HEK293 (cell line): ENCODE data around the gene PITPNM1.

Experiments
- MEIS1 ChIP-seq: sonication (generic); formaldehyde crosslinking; IDR thresholded peaks from 2 replicates; pipeline ENCODE4 v1.8.1; 2022; ENCODE audit warnings: missing genetic modification reagents, mild to moderate bottlenecking, borderline replicate concordance
- TF ChIP-seq, protein P1 (sequence below): fragments of 450-650 bp; formaldehyde crosslinking; IDR thresholded peaks from 2 replicates; pipeline ENCODE4 v1.5.1; 2016; ENCODE audit warnings: missing biosample characterization, missing genetic modification characterization
- TF ChIP-seq, protein P2 (sequence below): fragments of 450-650 bp; formaldehyde crosslinking; conservative IDR thresholded peaks from 2 replicates; pipeline ENCODE4 v1.5.1; 2016; ENCODE audit warnings: low read depth, missing biosample characterization, missing genetic modification characterization

DNA sequence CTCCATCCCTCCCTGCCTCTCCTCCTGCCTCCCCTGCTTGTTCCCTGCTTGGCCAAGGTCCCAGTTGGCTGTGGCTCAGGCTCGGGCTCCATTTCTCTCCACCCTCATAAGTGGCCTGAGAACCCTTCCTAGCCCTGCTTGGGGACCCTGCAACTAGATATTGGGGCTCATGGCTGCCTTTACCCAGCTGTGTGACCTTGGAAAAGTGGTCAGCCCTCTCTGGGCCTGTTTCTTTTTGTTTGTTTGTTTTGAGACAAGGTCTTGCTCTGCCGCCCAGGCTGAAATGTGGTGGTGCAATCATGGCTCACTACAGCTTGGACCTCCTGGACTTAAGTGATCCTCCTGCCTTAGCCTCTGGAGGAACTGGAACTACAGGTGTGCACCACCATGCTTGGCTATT lies 38.4 kb upstream of the PITPNM1 start:
- TF ChIP-seq MEIS1 (CRISPR knock-in tag) = no peak
- TF ChIP-seq, protein P1, sequence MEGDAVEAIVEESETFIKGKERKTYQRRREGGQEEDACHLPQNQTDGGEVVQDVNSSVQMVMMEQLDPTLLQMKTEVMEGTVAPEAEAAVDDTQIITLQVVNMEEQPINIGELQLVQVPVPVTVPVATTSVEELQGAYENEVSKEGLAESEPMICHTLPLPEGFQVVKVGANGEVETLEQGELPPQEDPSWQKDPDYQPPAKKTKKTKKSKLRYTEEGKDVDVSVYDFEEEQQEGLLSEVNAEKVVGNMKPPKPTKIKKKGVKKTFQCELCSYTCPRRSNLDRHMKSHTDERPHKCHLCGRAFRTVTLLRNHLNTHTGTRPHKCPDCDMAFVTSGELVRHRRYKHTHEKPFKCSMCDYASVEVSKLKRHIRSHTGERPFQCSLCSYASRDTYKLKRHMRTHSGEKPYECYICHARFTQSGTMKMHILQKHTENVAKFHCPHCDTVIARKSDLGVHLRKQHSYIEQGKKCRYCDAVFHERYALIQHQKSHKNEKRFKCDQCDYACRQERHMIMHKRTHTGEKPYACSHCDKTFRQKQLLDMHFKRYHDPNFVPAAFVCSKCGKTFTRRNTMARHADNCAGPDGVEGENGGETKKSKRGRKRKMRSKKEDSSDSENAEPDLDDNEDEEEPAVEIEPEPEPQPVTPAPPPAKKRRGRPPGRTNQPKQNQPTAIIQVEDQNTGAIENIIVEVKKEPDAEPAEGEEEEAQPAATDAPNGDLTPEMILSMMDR (tag by site-specific recombination) = no peak
- TF ChIP-seq, protein P2, sequence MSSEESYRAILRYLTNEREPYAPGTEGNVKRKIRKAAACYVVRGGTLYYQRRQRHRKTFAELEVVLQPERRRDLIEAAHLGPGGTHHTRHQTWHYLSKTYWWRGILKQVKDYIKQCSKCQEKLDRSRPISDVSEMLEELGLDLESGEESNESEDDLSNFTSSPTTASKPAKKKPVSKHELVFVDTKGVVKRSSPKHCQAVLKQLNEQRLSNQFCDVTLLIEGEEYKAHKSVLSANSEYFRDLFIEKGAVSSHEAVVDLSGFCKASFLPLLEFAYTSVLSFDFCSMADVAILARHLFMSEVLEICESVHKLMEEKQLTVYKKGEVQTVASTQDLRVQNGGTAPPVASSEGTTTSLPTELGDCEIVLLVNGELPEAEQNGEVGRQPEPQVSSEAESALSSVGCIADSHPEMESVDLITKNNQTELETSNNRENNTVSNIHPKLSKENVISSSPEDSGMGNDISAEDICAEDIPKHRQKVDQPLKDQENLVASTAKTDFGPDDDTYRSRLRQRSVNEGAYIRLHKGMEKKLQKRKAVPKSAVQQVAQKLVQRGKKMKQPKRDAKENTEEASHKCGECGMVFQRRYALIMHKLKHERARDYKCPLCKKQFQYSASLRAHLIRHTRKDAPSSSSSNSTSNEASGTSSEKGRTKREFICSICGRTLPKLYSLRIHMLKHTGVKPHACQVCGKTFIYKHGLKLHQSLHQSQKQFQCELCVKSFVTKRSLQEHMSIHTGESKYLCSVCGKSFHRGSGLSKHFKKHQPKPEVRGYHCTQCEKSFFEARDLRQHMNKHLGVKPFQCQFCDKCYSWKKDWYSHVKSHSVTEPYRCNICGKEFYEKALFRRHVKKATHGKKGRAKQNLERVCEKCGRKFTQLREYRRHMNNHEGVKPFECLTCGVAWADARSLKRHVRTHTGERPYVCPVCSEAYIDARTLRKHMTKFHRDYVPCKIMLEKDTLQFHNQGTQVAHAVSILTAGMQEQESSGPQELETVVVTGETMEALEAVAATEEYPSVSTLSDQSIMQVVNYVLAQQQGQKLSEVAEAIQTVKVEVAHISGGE (tag by site-specific recombination) = no peak
